ENCODE data around the gene SOBP. TPM values are rescaled to one million over a fixed set of nuclear protein-coding genes. Genes with fewer than 3 reads are reported as not detected.
A peak's percentile ranks its signal among the peaks of the same experiment; 100 is the strongest.

SOBP gene
- total RNA-seq, 1 donor from 2014 or later, result 13.3 TPM

DNA sequence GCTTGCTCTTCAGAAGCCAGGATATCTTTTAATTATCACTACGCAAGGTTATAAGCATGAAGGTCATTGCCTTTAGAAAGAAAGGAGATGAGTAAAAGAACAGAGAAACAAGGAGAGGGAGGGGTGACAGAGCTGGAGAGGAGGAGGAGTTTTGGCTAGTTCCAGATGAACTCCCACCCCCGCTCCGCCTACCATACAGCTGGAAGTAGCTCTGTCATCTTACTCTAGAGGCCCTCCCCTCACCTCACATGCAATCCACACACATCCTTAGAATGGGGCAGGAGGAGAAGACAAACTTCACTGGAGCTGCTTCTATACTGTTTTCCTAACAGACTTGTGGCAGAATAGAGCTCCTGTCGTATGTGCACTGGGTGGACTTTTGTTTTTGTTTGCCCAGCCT, 189.5 kb downstream of the SOBP start:
- DNase-seq (ENCODE audit: extremely low spot score in 2 of 2), result no peak
- no peak overlapping the region for H3K27ac ChIP-seq
- H3K4me3 ChIP-seq, result no peak overlapping the region
- peaks cover 13% of the 10 kb centered on the region for H3K4me1 ChIP-seq
- TF ChIP-seq, protein P1, sequence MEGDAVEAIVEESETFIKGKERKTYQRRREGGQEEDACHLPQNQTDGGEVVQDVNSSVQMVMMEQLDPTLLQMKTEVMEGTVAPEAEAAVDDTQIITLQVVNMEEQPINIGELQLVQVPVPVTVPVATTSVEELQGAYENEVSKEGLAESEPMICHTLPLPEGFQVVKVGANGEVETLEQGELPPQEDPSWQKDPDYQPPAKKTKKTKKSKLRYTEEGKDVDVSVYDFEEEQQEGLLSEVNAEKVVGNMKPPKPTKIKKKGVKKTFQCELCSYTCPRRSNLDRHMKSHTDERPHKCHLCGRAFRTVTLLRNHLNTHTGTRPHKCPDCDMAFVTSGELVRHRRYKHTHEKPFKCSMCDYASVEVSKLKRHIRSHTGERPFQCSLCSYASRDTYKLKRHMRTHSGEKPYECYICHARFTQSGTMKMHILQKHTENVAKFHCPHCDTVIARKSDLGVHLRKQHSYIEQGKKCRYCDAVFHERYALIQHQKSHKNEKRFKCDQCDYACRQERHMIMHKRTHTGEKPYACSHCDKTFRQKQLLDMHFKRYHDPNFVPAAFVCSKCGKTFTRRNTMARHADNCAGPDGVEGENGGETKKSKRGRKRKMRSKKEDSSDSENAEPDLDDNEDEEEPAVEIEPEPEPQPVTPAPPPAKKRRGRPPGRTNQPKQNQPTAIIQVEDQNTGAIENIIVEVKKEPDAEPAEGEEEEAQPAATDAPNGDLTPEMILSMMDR (IDR thresholded peaks at IDR 0.05), result no peak
- TF ChIP-seq POLR2AphosphoS5 (IDR thresholded peaks at IDR 0.05; ENCODE audit: insufficient read depth in 1 of 2, low read depth in 1 of 2), result no peak
- no peak for TF ChIP-seq POLR2A (IDR thresholded peaks at IDR 0.05)
- intact Hi-C loops (cut with DNase I), result no loop called here
- H3K9me3 ChIP-seq, result no peaks in the 10 kb centered on the region
- H3K36me3 ChIP-seq, result no peaks in the 10 kb centered on the region
- H3K27me3 ChIP-seq, result no peaks in the 10 kb centered on the region

DNA sequence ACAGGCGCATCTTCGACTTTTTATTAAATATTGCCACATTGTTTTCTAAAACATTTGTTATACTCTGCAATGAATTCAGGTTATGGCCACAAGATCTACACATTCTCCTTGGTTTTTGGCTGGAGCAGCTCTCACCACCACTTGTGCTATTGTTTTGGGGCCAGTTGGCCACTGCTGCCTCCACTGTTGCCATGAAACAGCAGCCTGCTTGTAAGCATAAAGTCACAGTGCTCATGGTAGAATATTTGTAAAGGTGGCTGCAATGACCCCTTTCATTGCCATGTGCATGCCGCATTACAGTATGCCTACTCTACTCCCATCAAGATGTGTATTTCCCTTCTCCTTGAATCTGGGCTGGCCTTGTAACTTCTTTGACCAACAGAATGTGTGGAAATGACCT, 192.8 kb downstream of the SOBP start:
- no peak for DNase-seq (ENCODE audit: extremely low spot score in 2 of 2)
- TF ChIP-seq POLR2A (IDR thresholded peaks at IDR 0.05) (no peak), POLR2AphosphoS5 (IDR thresholded peaks at IDR 0.05; ENCODE audit: insufficient read depth in 1 of 2, low read depth in 1 of 2) (no peak)
- TF ChIP-seq, protein P1 (IDR thresholded peaks at IDR 0.05), result no peak
- Histone ChIP-seq H3K4me3 (no peak overlapping the region), H3K27me3 (no peaks in the 10 kb centered on the region), H3K36me3 (no peaks in the 10 kb centered on the region), H3K4me1 (no peaks in the 10 kb centered on the region), H3K27ac (no peak overlapping the region), H3K9me3 (no peaks in the 10 kb centered on the region)
- intact Hi-C loops (cut with DNase I), result no loop called here

DNA sequence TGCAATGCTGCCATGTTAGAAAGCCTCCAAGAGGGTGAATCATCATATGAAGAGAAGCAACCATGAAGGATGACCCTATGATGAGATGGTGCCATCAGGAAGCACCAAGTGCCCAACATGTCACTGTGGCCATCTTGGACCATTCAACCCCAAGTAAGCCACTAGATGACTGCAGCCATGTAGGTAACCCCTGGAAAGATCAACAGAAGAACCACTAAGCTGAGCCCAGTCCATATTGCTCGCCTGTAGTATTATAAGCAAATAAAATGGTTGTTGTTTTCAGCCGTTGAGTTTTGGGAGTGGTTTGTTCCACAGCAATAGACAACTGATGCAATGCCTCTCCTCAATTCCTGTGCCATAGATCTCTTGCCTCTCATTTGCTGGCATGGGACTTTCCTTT, 193.3 kb downstream of the SOBP start:
- Histone ChIP-seq H3K9me3 (no peaks in the 10 kb centered on the region), H3K36me3 (no peaks in the 10 kb centered on the region), H3K27me3 (no peaks in the 10 kb centered on the region), H3K4me3 (no peak overlapping the region), H3K27ac (no peak overlapping the region), H3K4me1 (no peaks in the 10 kb centered on the region)
- intact Hi-C loops (cut with DNase I), result no loop called here
- TF ChIP-seq, protein P1 (IDR thresholded peaks at IDR 0.05), result no peak
- TF ChIP-seq POLR2A (IDR thresholded peaks at IDR 0.05), result no peak
- TF ChIP-seq POLR2AphosphoS5 (IDR thresholded peaks at IDR 0.05; ENCODE audit: insufficient read depth in 1 of 2, low read depth in 1 of 2), result no peak
- DNase-seq (ENCODE audit: extremely low spot score in 2 of 2), result no peak

DNA sequence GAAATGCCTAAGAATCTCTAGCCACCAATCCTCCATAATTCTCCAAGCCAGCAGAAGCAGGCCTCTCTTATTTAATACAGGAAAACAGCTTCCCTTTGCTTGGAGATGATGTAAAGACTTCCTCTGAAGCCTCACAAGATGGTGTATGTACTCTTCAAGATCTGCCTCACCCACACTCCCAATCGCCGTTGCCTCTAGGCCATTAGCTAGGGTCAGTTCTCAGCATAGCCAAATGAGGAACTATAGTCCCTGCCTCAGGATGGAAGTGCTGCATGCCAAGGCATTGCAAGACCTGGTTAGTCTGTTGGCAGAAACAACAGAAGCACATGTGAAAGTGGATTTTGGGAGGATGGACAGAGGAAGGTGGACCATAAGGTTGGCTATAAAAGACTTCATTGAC, 195.1 kb downstream of the SOBP start:
- H3K27ac ChIP-seq, result no peak overlapping the region
- H3K27me3 ChIP-seq, result no peaks in the 10 kb centered on the region
- no peaks in the 10 kb centered on the region for H3K9me3 ChIP-seq
- peaks cover 10% of the 10 kb centered on the region for H3K4me1 ChIP-seq
- TF ChIP-seq POLR2AphosphoS5 (IDR thresholded peaks at IDR 0.05; ENCODE audit: insufficient read depth in 1 of 2, low read depth in 1 of 2) (no peak), POLR2A (IDR thresholded peaks at IDR 0.05) (no peak)
- TF ChIP-seq, protein P1 (IDR thresholded peaks at IDR 0.05), result no peak
- intact Hi-C loops (cut with DNase I), result no loop called here
- no peak for DNase-seq (ENCODE audit: extremely low spot score in 2 of 2)
- no peak overlapping the region for H3K4me3 ChIP-seq
- H3K36me3 ChIP-seq, result no peaks in the 10 kb centered on the region

DNA sequence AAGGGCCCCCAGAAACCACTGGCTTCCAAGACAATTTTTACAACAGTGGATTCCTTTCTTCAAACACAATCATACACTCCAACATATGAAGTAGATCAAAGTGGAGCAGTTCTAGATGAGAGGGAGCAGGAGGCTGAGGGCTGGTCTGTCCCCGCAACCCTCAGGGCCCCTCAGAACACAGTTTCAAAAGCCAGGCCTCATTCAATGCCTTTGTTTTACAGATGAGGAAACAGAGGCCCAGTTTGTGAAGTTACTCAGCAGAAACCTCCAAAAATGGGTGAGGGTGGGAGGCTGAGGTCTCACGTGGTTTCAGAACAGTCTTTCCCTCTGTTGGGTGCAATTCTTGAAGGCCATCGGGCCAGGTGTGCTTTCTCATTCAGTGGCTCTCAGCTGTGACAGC, 199.3 kb downstream of the SOBP start:
- Histone ChIP-seq H3K36me3 (no peaks in the 10 kb centered on the region), H3K9me3 (no peaks in the 10 kb centered on the region), H3K27ac (peak overlapping the region; percentile 49), H3K4me3 (no peak overlapping the region), H3K27me3 (no peaks in the 10 kb centered on the region), H3K4me1 (peaks cover 12% of the 10 kb centered on the region)
- intact Hi-C loops (cut with DNase I), result no loop called here
- peak in 1 of 2 donors; percentile 74 for DNase-seq (ENCODE audit: extremely low spot score in 2 of 2)
- no peak for TF ChIP-seq POLR2A (IDR thresholded peaks at IDR 0.05)
- TF ChIP-seq, protein P1 (IDR thresholded peaks at IDR 0.05), result no peak
- TF ChIP-seq POLR2AphosphoS5 (IDR thresholded peaks at IDR 0.05; ENCODE audit: insufficient read depth in 1 of 2, low read depth in 1 of 2), result no peak

Measured in vagina (tissue), 2 donors.